IMR-90 (cell line): Measurements from ENCODE around the gene CERS6. TPM values are rescaled to one million over a fixed set of nuclear protein-coding genes. Genes with fewer than 3 reads are reported as not detected.

Experiments used
- ATAC-seq: fragments of 200-7000 bp; cut with Tn5 transposase; 2 replicates; pipeline ENCODE4 v1.9.1; 2020; ENCODE audit warnings: low read depth, mild to moderate bottlenecking, moderate library complexity
- BruUV-seq: library from RNA; stranded (reverse); fragments of 400-500 nt; replicated peaks from 2 replicates; lab custom pipeline; 2021; lab: Mats Ljungman, UMichigan
- CTCF ChIA-PET: fragments of 300-600 bp; formaldehyde crosslinking; extraction: SDS; loops from one replicate; lab custom pipeline; 2021; ENCODE audit warnings: antibody characterized with exemption; lab: Yijun Ruan, JAX
- POLR2A ChIA-PET: fragments of 300-600 bp; sonication (Branson Sonifier 250); formaldehyde crosslinking; loops from one replicate; lab custom pipeline; 2022; ENCODE audit warnings: antibody characterized with exemption; ENCODE audit not compliant: unreplicated experiment; lab: Charles Lee
- DNase-seq: peaks from one replicate; pipeline ENCODE4 v3.0.0; 2013
- H2AFZ ChIP-seq: replicated peaks from 2 replicates; pipeline ENCODE3; 2013; ENCODE audit warnings: low read length, mild to moderate bottlenecking; ENCODE audit not compliant: poor library complexity
- H2AK5ac ChIP-seq: 2 replicates; pipeline ENCODE4 v1.6.1; 2013; ENCODE audit warnings: low read depth, low read length, inconsistent platforms
- H2AK9ac ChIP-seq: replicated peaks from 2 replicates; pipeline ENCODE3; 2013; ENCODE audit warnings: mild to moderate bottlenecking, low read depth, low read length, moderate library complexity; ENCODE audit not compliant: poor library complexity
- H2BK120ac ChIP-seq: 2 replicates; pipeline ENCODE4 v1.6.1; 2013; ENCODE audit warnings: low read depth, low read length, inconsistent platforms
- H2BK15ac ChIP-seq: 3 replicates; pipeline ENCODE4 v1.6.1; 2013; ENCODE audit warnings: low read depth, low read length, inconsistent platforms
- H2BK20ac ChIP-seq: 2 replicates; pipeline ENCODE4 v1.6.1; 2013; ENCODE audit warnings: low read depth, mild to moderate bottlenecking, inconsistent platforms, low read length, moderate library complexity
- H2BK5ac ChIP-seq: 2 replicates; pipeline ENCODE4 v1.6.1; 2013; ENCODE audit warnings: mild to moderate bottlenecking, low read depth, low read length, inconsistent platforms; ENCODE audit not compliant: poor library complexity, severe bottlenecking
- H3K14ac ChIP-seq: replicated peaks from 2 replicates; pipeline ENCODE4 v1.6.1; 2013; ENCODE audit warnings: low read depth, low read length, inconsistent platforms
- H3K18ac ChIP-seq: 2 replicates; pipeline ENCODE4 v1.6.1; 2013; ENCODE audit warnings: low read depth, low read length, control low read depth
- H3K23ac ChIP-seq: 2 replicates; pipeline ENCODE4 v1.6.1; 2013; ENCODE audit warnings: low read depth, low read length, inconsistent platforms
- H3K27ac ChIP-seq: 2 replicates; pipeline ENCODE4 v1.5.1; 2013; ENCODE audit warnings: mild to moderate bottlenecking, control low read depth, low read length; ENCODE audit not compliant: insufficient read depth
- H3K27me3 ChIP-seq: 2 replicates; pipeline ENCODE4 v1.6.1; 2013; ENCODE audit warnings: low read length; ENCODE audit not compliant: control insufficient read depth, insufficient read depth
- H3K36me3 ChIP-seq: 2 replicates; pipeline ENCODE4 v1.6.1; 2013; ENCODE audit warnings: low read length, mixed read lengths; ENCODE audit not compliant: control insufficient read depth, insufficient read depth
- H3K4ac ChIP-seq: 2 replicates; pipeline ENCODE4 v1.6.1; 2013; ENCODE audit warnings: low read depth, low read length, inconsistent platforms
- H3K4me1 ChIP-seq: 2 replicates; pipeline ENCODE4 v1.6.1; 2013; ENCODE audit warnings: low read length, mixed read lengths; ENCODE audit not compliant: control insufficient read depth, insufficient read depth
- H3K4me2 ChIP-seq: 2 replicates; pipeline ENCODE4 v1.6.1; 2013; ENCODE audit warnings: low read depth, mild to moderate bottlenecking, control low read depth, low read length, moderate library complexity
- H3K4me3 ChIP-seq: 2 replicates; pipeline ENCODE4 v1.5.1; 2013; ENCODE audit warnings: low read depth, mild to moderate bottlenecking, control low read depth, low read length, moderate library complexity; ENCODE audit not compliant: insufficient read depth
- H3K56ac ChIP-seq: 2 replicates; pipeline ENCODE4 v1.6.1; 2013; ENCODE audit warnings: low read length, inconsistent platforms; ENCODE audit not compliant: insufficient read depth; ENCODE audit errors: extremely low read depth
- H3K79me1 ChIP-seq, 2 experiments: 2 replicates each; pipeline ENCODE4 v1.6.1; 2013; ENCODE audit warnings: low read length in 2 of 2, inconsistent platforms in 1 of 2, low read depth in 1 of 2
- H3K9ac ChIP-seq: 2 replicates; pipeline ENCODE4 v1.6.1; 2013; ENCODE audit warnings: low read depth, low read length, control low read depth
- H3K9me1 ChIP-seq: 2 replicates; pipeline ENCODE4 v1.6.1; 2013; ENCODE audit warnings: low read length, inconsistent platforms; ENCODE audit not compliant: insufficient read depth
- H3K9me3 ChIP-seq: 2 replicates; pipeline ENCODE4 v1.6.1; 2013; ENCODE audit warnings: low read length; ENCODE audit not compliant: control insufficient read depth, insufficient read depth
- H4K20me1 ChIP-seq: 2 replicates; pipeline ENCODE4 v1.6.1; 2013; ENCODE audit warnings: low read length, inconsistent platforms; ENCODE audit not compliant: insufficient read depth
- H4K5ac ChIP-seq: 2 replicates; pipeline ENCODE4 v1.6.1; 2013; ENCODE audit warnings: mild to moderate bottlenecking, low read depth, low read length, control low read depth
- H4K8ac ChIP-seq, 2 experiments: 2 replicates each; pipeline ENCODE4 v1.6.1; 2013; ENCODE audit warnings: low read depth in 2 of 2, low read length in 2 of 2, control low read depth in 1 of 2, inconsistent platforms in 1 of 2
- H4K91ac ChIP-seq: 2 replicates; pipeline ENCODE4 v1.6.1; 2013; ENCODE audit warnings: low read depth, low read length, inconsistent platforms; ENCODE audit not compliant: insufficient read depth
- BHLHE40 ChIP-seq: fragments of 150-350 bp; IDR thresholded peaks from 2 replicates; pipeline ENCODE4 v1.6.1; 2016; ENCODE audit warnings: mild to moderate bottlenecking, low read depth, low read length
- CEBPB ChIP-seq: IDR thresholded peaks from 2 replicates; pipeline ENCODE4 v1.6.1; 2012; ENCODE audit warnings: low read depth, low read length, improper control_type of control experiment
- CHD1 ChIP-seq: IDR thresholded peaks from 2 replicates; pipeline ENCODE4 v1.6.1; 2012; ENCODE audit warnings: low read depth, low read length, improper control_type of control experiment
- CTCF ChIP-seq: conservative IDR thresholded peaks from 2 replicates; pipeline ENCODE4 v1.5.1; 2012; ENCODE audit warnings: mild to moderate bottlenecking, low read depth, low read length, improper control_type of control experiment
- MAFK ChIP-seq: IDR thresholded peaks from 2 replicates; pipeline ENCODE4 v1.6.1; 2012; ENCODE audit warnings: low read depth, low read length, improper control_type of control experiment
- MAZ ChIP-seq: IDR thresholded peaks from 2 replicates; pipeline ENCODE4 v1.6.1; 2012; ENCODE audit warnings: low read depth, mild to moderate bottlenecking, low read length, improper control_type of control experiment, moderate library complexity, borderline replicate concordance
- MXI1 ChIP-seq: IDR thresholded peaks from 2 replicates; pipeline ENCODE4 v1.6.1; 2012; ENCODE audit warnings: low read depth, mild to moderate bottlenecking, low read length, moderate library complexity, borderline replicate concordance
- NFE2L2 ChIP-seq: fragments of 150-350 bp; IDR thresholded peaks from 2 replicates; pipeline ENCODE4 v1.6.1; 2016; ENCODE audit warnings: low read depth, mild to moderate bottlenecking, low read length
- POLR2A ChIP-seq: IDR thresholded peaks from 2 replicates; pipeline ENCODE4 v1.6.1; 2012; ENCODE audit warnings: mild to moderate bottlenecking, low read depth, low read length
- RAD21 ChIP-seq: IDR thresholded peaks from 2 replicates; pipeline ENCODE4 v1.6.1; 2012; ENCODE audit warnings: low read length, improper control_type of control experiment
- RCOR1 ChIP-seq: IDR thresholded peaks from 2 replicates; pipeline ENCODE4 v1.6.1; 2012; ENCODE audit warnings: mild to moderate bottlenecking, low read length, improper control_type of control experiment; ENCODE audit not compliant: insufficient replicate concordance
- RFX5 ChIP-seq: IDR thresholded peaks from 2 replicates; pipeline ENCODE4 v1.8.0; 2012; ENCODE audit warnings: low read depth, mild to moderate bottlenecking, low read length, moderate library complexity
- SMC3 ChIP-seq: fragments of 150-350 bp; IDR thresholded peaks from 2 replicates; pipeline ENCODE4 v1.6.1; 2016; ENCODE audit warnings: low read depth, mild to moderate bottlenecking, antibody characterized with exemption, low read length, moderate library complexity
- WGBS, 2 experiments: methylation state at CpG; one replicate each; pipeline versions ENCODE4 v1.1.5 to v1.1.7; 2013; ENCODE audit warnings: missing lambda C conversion rate in 2 of 2; ENCODE audit not compliant: insufficient read length in 1 of 2; ENCODE audit errors: extremely low coverage in 2 of 2; 5-methylcytosine and 5-hydroxymethylcytosine counted together
- dilution Hi-C: fragments of 300-500 bp; cut with HindIII; formaldehyde crosslinking; loops from one replicate; pipeline ENCODE4 v1.14.3; 2018; ENCODE audit warnings: low sequenced_read_pairs; ENCODE audit not compliant: unreplicated experiment
- in situ Hi-C: fragments of 300-500 bp; cut with MboI; formaldehyde crosslinking; loops from 3 replicates; pipeline ENCODE4 v1.14.3; 2019; ENCODE audit warnings: low sequenced_read_pairs, inconsistent platforms, mixed read lengths
- intact Hi-C: fragments of 100-400 bp; cut with micrococcal nuclease; formaldehyde crosslinking; loops from 2 replicates; pipeline ENCODE4 v1.10.0; 2022
- polyA plus RNA-seq, 3 experiments: library from polyadenylated mRNA; depleted of rRNA; stranded (reverse); fragments of >200 nt; gene quantifications; 2 replicates each; pipeline ENCODE4 v1.2.3, GENCODE V29; 2012; ENCODE audit warnings: low replicate concordance in 1 of 3
- total RNA-seq: library from RNA; depleted of rRNA; stranded (reverse); fragments of >200 nt; gene quantifications from 2 replicates; pipeline ENCODE4 v1.2.3, GENCODE V29; 2012
- TF ChIP-seq, protein P1 (sequence below): fragments of 150-350 bp; IDR thresholded peaks from 2 replicates; pipeline ENCODE4 v1.6.1; 2016; ENCODE audit warnings: low read depth, mild to moderate bottlenecking, low read length, moderate library complexity, borderline replicate concordance

Gene CERS6
- total and polyA plus RNA-seq, 2 of the 4 experiments (the other 2 are of a cell fraction) = 2.1 to 5.7 TPM

GRCh38 chr2:168660870-168661862, 205.1 kb downstream of the CERS6 start (continued):
- TF ChIP-seq BHLHE40 (no peak), CEBPB (no peak)

GRCh38 chr2:168661863-168662256, 205.8 kb downstream of the CERS6 start:
- no peaks in the 10 kb centered on the region for H3K36me3 ChIP-seq
- no peak overlapping the region for H2BK120ac ChIP-seq
- H2BK15ac ChIP-seq = no peak overlapping the region
- no TSS peak for BruUV-seq
- no peaks in the 10 kb centered on the region for H3K9me1 ChIP-seq
- H3K4me2 ChIP-seq = no peak overlapping the region
- H4K5ac ChIP-seq = no peak overlapping the region
- WGBS, 2 experiments = no CpG with 5 or more reads among the region's 3 CpGs
- H4K91ac ChIP-seq = no peak overlapping the region
- dilution Hi-C loops = no loop called here
- in situ Hi-C loops = no loop called here
- no peaks in the 10 kb centered on the region for H3K79me1 ChIP-seq
- no peak overlapping the region for H3K14ac ChIP-seq
- no peaks in the 10 kb centered on the region for H4K20me1 ChIP-seq
- H3K56ac ChIP-seq = no peak overlapping the region
- H3K27me3 ChIP-seq = no peaks in the 10 kb centered on the region
- H3K9me3 ChIP-seq = no peaks in the 10 kb centered on the region
- no peak overlapping the region for H2AK9ac ChIP-seq
- no peak for ATAC-seq
- H4K8ac ChIP-seq = no peak overlapping the region
- no peak overlapping the region for H3K4me3 ChIP-seq
- no peak overlapping the region for H3K27ac ChIP-seq
- no peak overlapping the region for H2AK5ac ChIP-seq
- H2BK20ac ChIP-seq = no peak overlapping the region
- intact Hi-C loops = no loop called here
- no peak overlapping the region for H3K18ac ChIP-seq
- POLR2A ChIA-PET = no interaction called here
- H3K23ac ChIP-seq = no peak overlapping the region
- H2BK5ac ChIP-seq = no peak overlapping the region
- no peak overlapping the region for H2AFZ ChIP-seq
- no peak overlapping the region for H3K9ac ChIP-seq
- H3K4ac ChIP-seq = no peak overlapping the region
- CTCF ChIA-PET = no interaction called here
- no peak for DNase-seq
- H3K4me1 ChIP-seq = peaks cover 3% of the 10 kb centered on the region; the same call in 1 of the 2 replicates
- TF ChIP-seq CTCF (no peak), CEBPB (no peak), MAFK (no peak), NFE2L2 (no peak), SMC3 (no peak), RFX5 (no peak), RCOR1 (no peak), RAD21 (no peak), POLR2A (no peak), MAZ (no peak), CHD1 (no peak), MXI1 (no peak)
- TF ChIP-seq, protein P1, sequence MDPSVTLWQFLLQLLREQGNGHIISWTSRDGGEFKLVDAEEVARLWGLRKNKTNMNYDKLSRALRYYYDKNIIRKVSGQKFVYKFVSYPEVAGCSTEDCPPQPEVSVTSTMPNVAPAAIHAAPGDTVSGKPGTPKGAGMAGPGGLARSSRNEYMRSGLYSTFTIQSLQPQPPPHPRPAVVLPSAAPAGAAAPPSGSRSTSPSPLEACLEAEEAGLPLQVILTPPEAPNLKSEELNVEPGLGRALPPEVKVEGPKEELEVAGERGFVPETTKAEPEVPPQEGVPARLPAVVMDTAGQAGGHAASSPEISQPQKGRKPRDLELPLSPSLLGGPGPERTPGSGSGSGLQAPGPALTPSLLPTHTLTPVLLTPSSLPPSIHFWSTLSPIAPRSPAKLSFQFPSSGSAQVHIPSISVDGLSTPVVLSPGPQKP = no peak
